Smooth muscle cell (in vitro differentiated cells): ENCODE results near the gene ATG10. TPM values are rescaled to one million over a fixed set of nuclear protein-coding genes. Genes with fewer than 3 reads are reported as not detected.

ENCODE experiments used
- DNase-seq: peaks from one replicate; lab custom pipeline; 2025; ENCODE audit not compliant: unreplicated experiment; lab: John Stamatoyannopoulos, UW
- H2AFZ ChIP-seq: fragments of 200-600 bp; sonication (generic); 2 replicates; pipeline ENCODE4 v1.6.0; 2016; ENCODE audit warnings: antibody characterized with exemption, low read depth, mild to moderate bottlenecking
- H3F3A ChIP-seq: fragments of 200-600 bp; sonication (generic); 2 replicates; pipeline ENCODE4 v1.6.0; 2017; ENCODE audit warnings: antibody characterized with exemption, low read depth
- H3K27ac ChIP-seq: fragments of 200-600 bp; sonication (generic); 2 replicates; pipeline ENCODE4 v1.5.1; 2016; ENCODE audit warnings: low read depth, mild to moderate bottlenecking
- H3K27me3 ChIP-seq: fragments of 200-600 bp; sonication (generic); 2 replicates; pipeline ENCODE4 v1.6.1; 2016; ENCODE audit warnings: low read depth, mild to moderate bottlenecking
- H3K36me3 ChIP-seq: fragments of 200-600 bp; sonication (generic); 2 replicates; pipeline ENCODE4 v1.5.1; 2016; ENCODE audit warnings: low read depth
- H3K4me1 ChIP-seq: fragments of 200-600 bp; sonication (generic); 2 replicates; pipeline ENCODE4 v1.5.1; 2016; ENCODE audit warnings: low read depth
- H3K4me2 ChIP-seq: fragments of 200-600 bp; sonication (generic); 2 replicates; pipeline ENCODE4 v1.6.0; 2016; ENCODE audit warnings: mild to moderate bottlenecking
- H3K4me3 ChIP-seq: fragments of 200-600 bp; sonication (generic); 2 replicates; pipeline ENCODE4 v1.5.1; 2016; ENCODE audit warnings: mild to moderate bottlenecking
- H3K79me2 ChIP-seq: fragments of 200-600 bp; sonication (generic); 2 replicates; pipeline ENCODE4 v1.6.0; 2016; ENCODE audit warnings: low read depth, mild to moderate bottlenecking
- H3K9ac ChIP-seq: fragments of 200-600 bp; sonication (generic); 2 replicates; pipeline ENCODE4 v1.6.0; 2016; ENCODE audit warnings: low read depth
- H3K9me3 ChIP-seq: fragments of 200-600 bp; sonication (generic); replicated peaks from 2 replicates; pipeline ENCODE4 v1.5.1; 2016; ENCODE audit warnings: low read depth
- H4K20me1 ChIP-seq: fragments of 200-600 bp; sonication (generic); 2 replicates; pipeline ENCODE4 v1.6.0; 2016; ENCODE audit warnings: low read depth
- WGBS: methylation state at CpG from one replicate; pipeline ENCODE4 v1.1.7; 2016; ENCODE audit warnings: low lambda C conversion rate; 5-methylcytosine and 5-hydroxymethylcytosine counted together
- polyA plus RNA-seq: library from polyadenylated mRNA; unstranded; fragments of >200 nt; fragmentation: Nextera tagmentation; extraction: Ambion mirVana; gene quantifications from 2 replicates; pipeline ENCODE4 v1.2.1, GENCODE V29; 2016
- total RNA-seq: library from RNA; depleted of rRNA; stranded (reverse); fragments of >200 nt; gene quantifications from 2 replicates; pipeline ENCODE4 v1.2.3, GENCODE V29; 2014
- TF ChIP-seq, protein P1 (sequence below): fragments of 200-600 bp; sonication (generic); IDR thresholded peaks from 2 replicates; pipeline ENCODE4 v1.5.1; 2017; ENCODE audit warnings: borderline replicate concordance, mild to moderate bottlenecking, antibody characterized with exemption; ENCODE audit not compliant: insufficient read depth, poor library complexity, severe bottlenecking

Gene ATG10
- total and polyA plus RNA-seq, 2 experiments from 2014 or later: 7.2 to 12.5 TPM

DNA sequence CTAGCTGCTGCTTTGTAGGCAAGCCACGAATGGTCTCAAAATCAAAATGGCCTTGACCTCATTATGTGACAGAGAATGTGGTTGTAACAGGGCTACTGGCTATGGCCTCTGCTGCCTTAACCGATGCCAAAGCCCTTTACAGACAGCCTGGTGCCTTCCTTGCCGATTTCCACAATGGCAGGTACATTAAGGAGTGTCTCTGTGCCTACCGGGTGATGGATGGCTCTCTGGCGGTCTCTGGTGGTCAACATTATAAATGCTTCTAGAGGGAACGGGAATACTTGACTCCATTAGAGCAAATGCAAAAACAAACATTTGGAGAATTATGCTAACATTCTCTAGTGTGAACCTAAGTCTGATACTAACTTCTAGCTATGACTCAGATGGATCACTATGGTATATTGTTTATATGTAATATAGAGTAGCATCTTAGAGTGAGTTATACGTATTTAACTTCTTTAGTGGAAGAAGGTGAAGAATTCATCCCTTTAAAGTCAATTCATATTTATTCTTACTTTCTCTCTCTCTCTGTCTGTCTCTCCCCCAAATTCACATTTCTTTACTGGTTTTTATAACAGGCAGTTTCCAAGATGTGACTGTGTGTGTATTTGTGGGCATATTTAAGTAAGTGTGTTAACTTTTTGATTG lies 253.8 kb downstream of the ATG10 start:
- 27% methylated on average over 7 of the region's 7 CpGs for WGBS
- Histone ChIP-seq H3K4me1 (no peaks in the 10 kb centered on the region), H4K20me1 (no peaks in the 10 kb centered on the region), H2AFZ (no peak overlapping the region), H3F3A (no peaks in the 10 kb centered on the region), H3K79me2 (no peaks in the 10 kb centered on the region), H3K9ac (no peak overlapping the region), H3K27ac (no peak overlapping the region), H3K9me3 (no peaks in the 10 kb centered on the region), H3K36me3 (no peaks in the 10 kb centered on the region), H3K4me3 (no peak overlapping the region), H3K4me2 (no peak overlapping the region), H3K27me3 (no peaks in the 10 kb centered on the region)
- DNase-seq: peak; percentile 4
- TF ChIP-seq, protein P1, sequence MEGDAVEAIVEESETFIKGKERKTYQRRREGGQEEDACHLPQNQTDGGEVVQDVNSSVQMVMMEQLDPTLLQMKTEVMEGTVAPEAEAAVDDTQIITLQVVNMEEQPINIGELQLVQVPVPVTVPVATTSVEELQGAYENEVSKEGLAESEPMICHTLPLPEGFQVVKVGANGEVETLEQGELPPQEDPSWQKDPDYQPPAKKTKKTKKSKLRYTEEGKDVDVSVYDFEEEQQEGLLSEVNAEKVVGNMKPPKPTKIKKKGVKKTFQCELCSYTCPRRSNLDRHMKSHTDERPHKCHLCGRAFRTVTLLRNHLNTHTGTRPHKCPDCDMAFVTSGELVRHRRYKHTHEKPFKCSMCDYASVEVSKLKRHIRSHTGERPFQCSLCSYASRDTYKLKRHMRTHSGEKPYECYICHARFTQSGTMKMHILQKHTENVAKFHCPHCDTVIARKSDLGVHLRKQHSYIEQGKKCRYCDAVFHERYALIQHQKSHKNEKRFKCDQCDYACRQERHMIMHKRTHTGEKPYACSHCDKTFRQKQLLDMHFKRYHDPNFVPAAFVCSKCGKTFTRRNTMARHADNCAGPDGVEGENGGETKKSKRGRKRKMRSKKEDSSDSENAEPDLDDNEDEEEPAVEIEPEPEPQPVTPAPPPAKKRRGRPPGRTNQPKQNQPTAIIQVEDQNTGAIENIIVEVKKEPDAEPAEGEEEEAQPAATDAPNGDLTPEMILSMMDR: peak; percentile 82

DNA sequence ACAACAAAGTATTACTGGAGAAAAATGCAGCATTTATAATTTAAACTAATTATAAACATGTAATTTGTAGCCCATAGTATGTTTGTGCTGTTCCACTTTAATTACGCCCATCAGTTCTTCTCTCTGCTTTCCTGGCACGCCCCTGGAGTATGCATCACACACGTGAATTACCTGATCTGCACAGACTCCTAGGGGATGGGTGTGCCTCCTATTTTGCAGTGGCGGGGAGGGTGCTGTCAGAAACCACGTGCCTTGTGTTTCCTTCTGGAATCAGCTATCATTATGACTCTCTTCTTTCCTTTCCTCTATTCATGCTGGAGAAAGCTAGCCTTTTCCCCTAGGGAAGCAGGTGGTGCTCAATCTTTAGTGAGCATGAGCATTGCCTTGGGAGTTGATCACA lies 263.1 kb downstream of the ATG10 start:
- no peaks in the 10 kb centered on the region for H3F3A ChIP-seq
- no peaks in the 10 kb centered on the region for H3K4me1 ChIP-seq
- H3K36me3 ChIP-seq: no peaks in the 10 kb centered on the region
- H3K27ac ChIP-seq: no peak overlapping the region
- H3K9ac ChIP-seq: no peak overlapping the region
- H3K4me3 ChIP-seq: no peak overlapping the region
- no peaks in the 10 kb centered on the region for H3K27me3 ChIP-seq
- DNase-seq: no peak
- H3K4me2 ChIP-seq: no peak overlapping the region
- 71% methylated on average over 5 of the region's 5 CpGs for WGBS
- H3K79me2 ChIP-seq: no peaks in the 10 kb centered on the region
- H2AFZ ChIP-seq: no peak overlapping the region
- no peaks in the 10 kb centered on the region for H3K9me3 ChIP-seq
- TF ChIP-seq, protein P1: no peak
- no peaks in the 10 kb centered on the region for H4K20me1 ChIP-seq

DNA sequence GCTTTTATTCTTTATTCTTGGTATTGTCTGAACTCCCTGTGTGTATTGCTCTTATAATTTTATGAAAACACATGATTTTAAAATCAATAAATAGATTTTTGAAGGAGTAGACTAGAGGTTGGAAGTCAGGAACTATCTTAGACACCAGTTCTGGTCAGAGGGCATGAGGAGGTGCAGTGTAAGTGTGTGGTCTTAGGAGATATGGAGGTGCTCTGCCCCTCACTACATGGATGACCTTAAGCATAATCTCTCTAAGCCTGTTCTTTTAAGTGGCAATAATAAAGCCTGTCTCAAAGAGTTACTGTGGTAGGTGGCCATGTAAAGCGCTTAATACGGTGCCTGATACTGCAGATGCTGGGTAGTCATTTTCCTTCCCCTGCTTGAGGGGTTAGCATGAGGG lies 272.3 kb downstream of the ATG10 start:
- H4K20me1 ChIP-seq: no peaks in the 10 kb centered on the region
- no peak overlapping the region for H3K27ac ChIP-seq
- no peaks in the 10 kb centered on the region for H3K36me3 ChIP-seq
- no peaks in the 10 kb centered on the region for H3K79me2 ChIP-seq
- TF ChIP-seq, protein P1: no peak
- no peaks in the 10 kb centered on the region for H3K9me3 ChIP-seq
- H3K9ac ChIP-seq: no peak overlapping the region
- H3K4me1 ChIP-seq: no peaks in the 10 kb centered on the region
- no peak for DNase-seq
- WGBS: 88% methylated on average over 2 of the region's 2 CpGs
- no peak overlapping the region for H3K4me2 ChIP-seq
- no peaks in the 10 kb centered on the region for H3F3A ChIP-seq
- H3K4me3 ChIP-seq: no peak overlapping the region
- no peaks in the 10 kb centered on the region for H3K27me3 ChIP-seq
- no peak overlapping the region for H2AFZ ChIP-seq
